Neuronal stem cell (in vitro differentiated cells): ENCODE data around the gene DEPDC5.
A peak's percentile ranks its signal among the peaks of the same experiment; 100 is the strongest.

ENCODE experiments used
- DNase-seq: peaks from one replicate; pipeline ENCODE4 v3.0.0-alpha.2; 2013; ENCODE audit warnings: low spot score
- H2AFZ ChIP-seq: one replicate; pipeline ENCODE4 v1.6.1; 2013; ENCODE audit warnings: mild to moderate bottlenecking, low read length, inconsistent platforms
- H2AK5ac ChIP-seq: 2 replicates; pipeline ENCODE4 v1.6.1; 2013; ENCODE audit warnings: low read depth, mild to moderate bottlenecking, inconsistent platforms, low read length, moderate library complexity, mixed read lengths
- H2BK120ac ChIP-seq: 2 replicates; pipeline ENCODE4 v1.6.1; 2013; ENCODE audit warnings: low read depth, mild to moderate bottlenecking, inconsistent platforms, low read length, moderate library complexity, mixed read lengths
- H2BK12ac ChIP-seq: one replicate; pipeline ENCODE4 v1.6.1; 2013; ENCODE audit warnings: low read length, inconsistent platforms
- H2BK15ac ChIP-seq: 2 replicates; pipeline ENCODE4 v1.6.1; 2013; ENCODE audit warnings: mild to moderate bottlenecking, low read length, inconsistent platforms, mixed read lengths
- H2BK5ac ChIP-seq: one replicate; pipeline ENCODE4 v1.6.1; 2013; ENCODE audit warnings: inconsistent platforms, mild to moderate bottlenecking, low read length, moderate library complexity
- H3K14ac ChIP-seq: one replicate; pipeline ENCODE4 v1.6.1; 2013; ENCODE audit warnings: low read length, inconsistent platforms
- H3K18ac ChIP-seq: 2 replicates; pipeline ENCODE4 v1.6.1; 2013; ENCODE audit warnings: low read length, inconsistent platforms
- H3K23ac ChIP-seq: 2 replicates; pipeline ENCODE4 v1.6.1; 2013; ENCODE audit warnings: low read depth, mild to moderate bottlenecking, mixed read lengths, low read length, inconsistent platforms; ENCODE audit not compliant: poor library complexity
- H3K27ac ChIP-seq: replicated peaks from 3 replicates; pipeline ENCODE4 v1.5.1; 2013; ENCODE audit warnings: low read length, inconsistent platforms
- H3K27me3 ChIP-seq, 3 experiments: 2 replicates each; pipeline ENCODE4 v1.6.1; 2013; ENCODE audit warnings: low read length in 3 of 3, mild to moderate bottlenecking in 2 of 3, inconsistent platforms in 1 of 3, low read depth in 1 of 3, mixed read lengths in 1 of 3, moderate library complexity in 1 of 3; ENCODE audit not compliant: control insufficient read depth in 3 of 3, insufficient read depth in 3 of 3
- H3K36me3 ChIP-seq, 2 donors: replicated peaks in 1 of 2; 2 replicates each; pipeline ENCODE4 v1.6.1; 2013; ENCODE audit warnings: low read length in 2 of 2; ENCODE audit not compliant: control insufficient read depth in 2 of 2, insufficient read depth in 2 of 2
- H3K4ac ChIP-seq: 2 replicates; pipeline ENCODE4 v1.6.1; 2013; ENCODE audit warnings: inconsistent platforms, mild to moderate bottlenecking, low read length, moderate library complexity
- H3K4me1 ChIP-seq, 2 donors: 1 replicate in 1 of 2; 2 replicates in 1 of 2; pipeline ENCODE4 v1.6.1; 2013; ENCODE audit warnings: low read length in 2 of 2, low read depth in 1 of 2; ENCODE audit not compliant: control insufficient read depth in 2 of 2, insufficient read depth in 1 of 2
- H3K4me2 ChIP-seq: one replicate; pipeline ENCODE4 v1.6.1; 2013; ENCODE audit warnings: mild to moderate bottlenecking, low read length, inconsistent platforms; ENCODE audit not compliant: insufficient read depth, poor library complexity, severe bottlenecking
- H3K4me3 ChIP-seq, 2 donors: 2 replicates each; pipeline ENCODE4 v1.5.1; 2013; ENCODE audit warnings: low read length in 2 of 2, mild to moderate bottlenecking in 2 of 2, inconsistent platforms in 1 of 2, moderate library complexity in 1 of 2
- H3K79me1 ChIP-seq: one replicate; pipeline ENCODE4 v1.6.1; 2013; ENCODE audit warnings: low read depth, mild to moderate bottlenecking, inconsistent platforms, low read length, moderate library complexity
- H3K9ac ChIP-seq: one replicate; pipeline ENCODE4 v1.6.1; 2013; ENCODE audit warnings: mild to moderate bottlenecking, low read depth, low read length, inconsistent platforms; ENCODE audit not compliant: poor library complexity
- H3K9me3 ChIP-seq, 2 donors: replicated peaks in 1 of 2; 2 replicates each; pipeline versions ENCODE3 to v1.6.1; 2013; ENCODE audit warnings: low read length in 2 of 2, mild to moderate bottlenecking in 2 of 2, inconsistent platforms in 1 of 2, low read depth in 1 of 2, mixed read lengths in 1 of 2, moderate library complexity in 1 of 2; ENCODE audit not compliant: control insufficient read depth in 2 of 2, insufficient read depth in 1 of 2
- H4K8ac ChIP-seq: one replicate; pipeline ENCODE4 v1.6.1; 2013; ENCODE audit warnings: low read depth, mild to moderate bottlenecking, inconsistent platforms, low read length, moderate library complexity
- H4K91ac ChIP-seq: one replicate; pipeline ENCODE4 v1.6.1; 2013; ENCODE audit warnings: low read length, low read depth, mild to moderate bottlenecking, inconsistent platforms; ENCODE audit not compliant: poor library complexity
- WGBS, 2 donors: extraction: QIAGEN DNeasy Blood & Tissue Kit; methylation state at CpG; one replicate each; pipeline ENCODE4 v1.1.7; 2013; ENCODE audit warnings: missing lambda C conversion rate in 2 of 2, mixed read lengths in 1 of 2; ENCODE audit not compliant: insufficient read length in 2 of 2, insufficient replicate concordance in 1 of 2; ENCODE audit errors: extremely low coverage in 2 of 2; 5-methylcytosine and 5-hydroxymethylcytosine counted together

The DEPDC5 gene

GRCh38 chr22:31840585-31840984, 86.8 kb downstream of the DEPDC5 start:
- H3K27ac ChIP-seq, result no peak overlapping the region
- no peak overlapping the region for H3K9ac ChIP-seq
- no peak overlapping the region for H2BK12ac ChIP-seq
- H3K79me1 ChIP-seq, result no peaks in the 10 kb centered on the region
- no peaks in the 10 kb centered on the region for H3K4me1 ChIP-seq
- no peak overlapping the region for H3K18ac ChIP-seq
- H3K27me3 ChIP-seq, result no peaks in the 10 kb centered on the region
- peaks cover 21 to 95% of the 10 kb centered on the region in 2 donors for H3K36me3 ChIP-seq
- no peak overlapping the region for H3K14ac ChIP-seq
- no peak overlapping the region for H3K23ac ChIP-seq
- H2AK5ac ChIP-seq, result no peak overlapping the region
- H2BK5ac ChIP-seq, result no peak overlapping the region
- H4K8ac ChIP-seq, result no peak overlapping the region
- no peak overlapping the region for H2BK120ac ChIP-seq
- H2BK15ac ChIP-seq, result no peak overlapping the region
- H3K4me3 ChIP-seq, result no peak overlapping the region
- no peak overlapping the region for H3K4ac ChIP-seq
- no peak overlapping the region for H4K91ac ChIP-seq
- DNase-seq, result no peak
- H2AFZ ChIP-seq, result no peak overlapping the region
- H3K9me3 ChIP-seq, result no peaks in the 10 kb centered on the region
- no peak overlapping the region for H3K4me2 ChIP-seq

GRCh38 chr22:31841078-31841827, 87.4 kb downstream of the DEPDC5 start:
- no peaks in the 10 kb centered on the region for H3K4me1 ChIP-seq
- no peaks in the 10 kb centered on the region for H3K79me1 ChIP-seq
- no peak overlapping the region for H2AK5ac ChIP-seq
- no peak overlapping the region for H3K27ac ChIP-seq
- H3K9ac ChIP-seq, result no peak overlapping the region
- no peak for DNase-seq
- no peak overlapping the region for H3K18ac ChIP-seq
- H3K27me3 ChIP-seq, result no peaks in the 10 kb centered on the region
- H4K91ac ChIP-seq, result no peak overlapping the region
- H2BK5ac ChIP-seq, result no peak overlapping the region
- WGBS, 2 donors, result no CpG with 5 or more reads among the region's 8 CpGs
- H2BK15ac ChIP-seq, result no peak overlapping the region
- H3K14ac ChIP-seq, result no peak overlapping the region
- H3K23ac ChIP-seq, result no peak overlapping the region
- H3K4me2 ChIP-seq, result no peak overlapping the region
- no peak overlapping the region for H2BK120ac ChIP-seq
- H3K4me3 ChIP-seq, result no peak overlapping the region
- no peaks in the 10 kb centered on the region for H3K9me3 ChIP-seq
- H3K4ac ChIP-seq, result no peak overlapping the region
- no peak overlapping the region for H2AFZ ChIP-seq
- no peak overlapping the region for H4K8ac ChIP-seq
- peaks cover 23 to 95% of the 10 kb centered on the region in 2 donors for H3K36me3 ChIP-seq
- H2BK12ac ChIP-seq, result no peak overlapping the region

- H3K36me3 ChIP-seq, result peaks cover 20 to 97% of the 10 kb centered on the region in 2 donors
- WGBS, 2 donors, result no CpG with 5 or more reads among the region's 4 CpGs
Measured at GRCh38 chr22:31843526-31843925, 89.7 kb downstream of the DEPDC5 start.

GRCh38 chr22:31844941-31845340, 91.1 kb downstream of the DEPDC5 start:
- DNase-seq, result no peak
- no peaks in the 10 kb centered on the region for H3K79me1 ChIP-seq
- no peak overlapping the region for H3K4me2 ChIP-seq
- H3K36me3 ChIP-seq, result peaks cover 19 to 96% of the 10 kb centered on the region in 2 donors
- H2BK15ac ChIP-seq, result no peak overlapping the region
- H2BK12ac ChIP-seq, result no peak overlapping the region
- no peaks in the 10 kb centered on the region for H3K4me1 ChIP-seq
- no peak overlapping the region for H3K14ac ChIP-seq
- no peaks in the 10 kb centered on the region for H3K9me3 ChIP-seq
- H2AK5ac ChIP-seq, result no peak overlapping the region
- H3K4ac ChIP-seq, result no peak overlapping the region
- no peak overlapping the region for H2BK120ac ChIP-seq
- no peak overlapping the region for H2BK5ac ChIP-seq
- no peak overlapping the region for H2AFZ ChIP-seq
- H4K91ac ChIP-seq, result no peak overlapping the region
- no peak overlapping the region for H3K27ac ChIP-seq
- peak overlapping the region; percentile 32 for H3K18ac ChIP-seq
- H3K23ac ChIP-seq, result no peak overlapping the region
- WGBS, 2 donors, result no CpG with 5 or more reads among the region's 17 CpGs
- no peak overlapping the region for H4K8ac ChIP-seq
- H3K4me3 ChIP-seq, result no peak overlapping the region
- no peaks in the 10 kb centered on the region for H3K27me3 ChIP-seq
- H3K9ac ChIP-seq, result no peak overlapping the region

More at GRCh38 chr22:31843526-31843925, 89.7 kb downstream of the DEPDC5 start:
- Histone ChIP-seq H2BK5ac (no peak overlapping the region), H3K27me3 (no peaks in the 10 kb centered on the region), H3K18ac (no peak overlapping the region), H3K4me2 (no peak overlapping the region), H3K4ac (no peak overlapping the region), H3K14ac (no peak overlapping the region), H2AFZ (no peak overlapping the region), H3K23ac (no peak overlapping the region), H2BK15ac (no peak overlapping the region), H3K27ac (no peak overlapping the region), H2BK12ac (no peak overlapping the region), H3K4me1 (no peaks in the 10 kb centered on the region), H3K9ac (no peak overlapping the region), H3K79me1 (no peaks in the 10 kb centered on the region), H2BK120ac (no peak overlapping the region), H4K91ac (no peak overlapping the region), H2AK5ac (no peak overlapping the region), H3K9me3 (no peaks in the 10 kb centered on the region), H4K8ac (no peak overlapping the region), H3K4me3 (no peak overlapping the region)
- no peak for DNase-seq
